Spleen (tissue), 11 donors: ENCODE results near the gene ADAMTS17. TPM values are rescaled to one million over a fixed set of nuclear protein-coding genes. Genes with fewer than 3 reads are reported as not detected.

Experiments
- DNase-seq: peaks from one replicate; pipeline ENCODE4 v3.0.0-alpha.2; 2020
- H3K27ac ChIP-seq, 8 donors: fragments of 200-600 bp; sonication (generic) in 7 of 8; 1 replicate in 4 of 8; 2 replicates in 4 of 8; pipeline versions ENCODE4 v1.5.0 to v1.8.0; 2016 to 2021; ENCODE audit warnings: inconsistent platforms in 4 of 8, mild to moderate bottlenecking in 4 of 8, moderate library complexity in 1 of 8
- H3K27me3 ChIP-seq, 7 donors: fragments of 200-600 bp; sonication (generic) in 6 of 7; replicated peaks in 1 of 7; 1 replicate in 4 of 7; 2 replicates in 3 of 7; pipeline versions ENCODE4 v1.5.0 to v1.8.0; 2016 to 2021; ENCODE audit warnings: inconsistent platforms in 3 of 7, mild to moderate bottlenecking in 1 of 7
- H3K36me3 ChIP-seq, 6 donors: fragments of 200-600 bp; sonication (generic) in 5 of 6; 1 replicate in 4 of 6; 2 replicates in 2 of 6; pipeline versions ENCODE4 v1.5.0 to v1.8.0; 2016 to 2021; ENCODE audit warnings: inconsistent platforms in 2 of 6
- H3K4me1 ChIP-seq, 6 donors: fragments of 200-600 bp; sonication (generic) in 5 of 6; 1 replicate in 3 of 6; 2 replicates in 3 of 6; pipeline versions ENCODE4 v1.5.0 to v1.8.0; 2016 to 2021; ENCODE audit warnings: inconsistent platforms in 3 of 6
- H3K4me3 ChIP-seq, 8 donors: fragments of 200-600 bp; sonication (generic) in 7 of 8; 1 replicate in 4 of 8; 2 replicates in 4 of 8; pipeline versions ENCODE4 v1.5.0 to v1.8.0; 2016 to 2021; ENCODE audit warnings: inconsistent platforms in 4 of 8, mild to moderate bottlenecking in 4 of 8, moderate library complexity in 2 of 8
- H3K9me3 ChIP-seq, 8 donors: fragments of 200-600 bp; sonication (generic) in 7 of 8; 1 replicate in 4 of 8; 2 replicates in 4 of 8; pipeline versions ENCODE4 v1.5.0 to v1.8.0; 2016 to 2021; ENCODE audit warnings: inconsistent platforms in 4 of 8
- POLR2A ChIP-seq, 3 donors: fragments of 450-650 bp; IDR thresholded peaks; one replicate each; pipeline ENCODE4 v1.5.1; 2017; ENCODE audit warnings: antibody characterized with exemption in 3 of 3, mild to moderate bottlenecking in 1 of 3
- POLR2AphosphoS5 ChIP-seq, 3 donors: sonication (generic); formaldehyde crosslinking; IDR thresholded peaks; one replicate each; pipeline ENCODE4 v1.5.1; 2017; ENCODE audit warnings: antibody characterized with exemption in 3 of 3
- WGBS, 5 donors: extraction: QIAGEN DNeasy Blood & Tissue Kit in 3 of 5; methylation state at CpG; one replicate each; pipeline versions ENCODE4 v1.1.5 to v1.1.7; 2013 to 2018; 5-methylcytosine and 5-hydroxymethylcytosine counted together
- intact Hi-C: fragments of 100-400 bp; cut with DNase I; formaldehyde crosslinking; loops from one replicate; pipeline ENCODE4 v1.15.0; 2023; ENCODE audit warnings: low total_unique reads
- polyA plus RNA-seq, 3 donors: library from polyadenylated mRNA; stranded (reverse); fragments of 200-250 nt; gene quantifications; one replicate each; pipeline ENCODE4 v1.2.1, GENCODE V29; 2013
- total RNA-seq, 7 donors: library from RNA; depleted of rRNA in 3 of 7; stranded (reverse); fragments of >200 nt in 3 of 7; fragmentation: NEBNext Ultra II Directional in 4 of 7; extraction: Animal tissue kit (Norgen Biotek cat#: 25700) in 4 of 7; gene quantifications; one replicate each; pipeline versions ENCODE4 v1.1.0 to v1.2.1, GENCODE V29; 2016 to 2021
- TF ChIP-seq, protein P1 (sequence below), 11 experiments: fragments of 200-600 bp in 7 of 11; fragments of 450-650 bp in 4 of 11; sonication (generic) in 4 of 11; IDR thresholded peaks in 8 of 11; conservative IDR thresholded peaks in 3 of 11; 1 replicate in 7 of 11; 2 replicates in 4 of 11; pipeline versions ENCODE4 v1.4.0 to v1.8.0; 2016 to 2021; ENCODE audit warnings: antibody characterized with exemption in 11 of 11, inconsistent platforms in 4 of 11, mild to moderate bottlenecking in 1 of 11
- donor health status: healthy with polysubstance abuse.
- donor health status: DM: no; HTN: no; CAD: no; lungs with moderate emphysema.
- donor health status: DM: no; HTN: no; CAD: no.
- donor health status: Bipolar disorder and iron deficiency.
- donor health status: healthy.
- donor health status: DM: no; HTN: no; CAD: no.
- donor health status: DM: yes; HTN: yes; CAD: no.

Gene ADAMTS17
- total and polyA plus RNA-seq, 10 donors = 0.21 to 13.2 (median 5.8) TPM

DNA sequence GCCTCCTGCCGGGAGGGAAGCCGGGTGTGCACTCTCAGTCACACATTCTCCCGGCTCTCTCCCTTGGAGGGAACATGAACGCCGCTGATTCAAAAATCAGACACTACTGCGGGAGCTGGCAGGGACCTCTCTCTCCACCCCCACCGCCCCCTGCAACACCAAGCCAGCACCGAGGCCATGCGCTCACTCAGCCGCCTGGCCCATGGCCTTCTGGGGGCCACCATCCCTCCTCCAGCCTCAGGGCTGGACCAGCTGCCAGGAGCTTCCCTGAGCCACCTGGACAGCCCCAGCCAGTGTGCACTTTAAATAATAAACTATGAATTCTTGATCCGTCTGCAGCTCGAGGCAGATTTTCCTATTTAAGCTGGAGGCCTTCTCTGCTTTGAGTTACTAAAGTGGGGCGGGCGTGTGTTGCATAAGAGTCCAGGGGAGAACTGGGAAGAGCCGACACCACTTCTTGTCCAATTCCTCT, 30.6 kb downstream of the ADAMTS17 start:
- Histone ChIP-seq H3K36me3 (no peaks in the 10 kb centered on the region), H3K4me1 (no peaks in the 10 kb centered on the region), H3K27ac (no peak overlapping the region), H3K4me3 (no peak overlapping the region), H3K9me3 (no peaks in the 10 kb centered on the region), H3K27me3 (peaks cover 0 to 16% (median 0%) of the 10 kb centered on the region in 7 donors)
- TF ChIP-seq, protein P1, sequence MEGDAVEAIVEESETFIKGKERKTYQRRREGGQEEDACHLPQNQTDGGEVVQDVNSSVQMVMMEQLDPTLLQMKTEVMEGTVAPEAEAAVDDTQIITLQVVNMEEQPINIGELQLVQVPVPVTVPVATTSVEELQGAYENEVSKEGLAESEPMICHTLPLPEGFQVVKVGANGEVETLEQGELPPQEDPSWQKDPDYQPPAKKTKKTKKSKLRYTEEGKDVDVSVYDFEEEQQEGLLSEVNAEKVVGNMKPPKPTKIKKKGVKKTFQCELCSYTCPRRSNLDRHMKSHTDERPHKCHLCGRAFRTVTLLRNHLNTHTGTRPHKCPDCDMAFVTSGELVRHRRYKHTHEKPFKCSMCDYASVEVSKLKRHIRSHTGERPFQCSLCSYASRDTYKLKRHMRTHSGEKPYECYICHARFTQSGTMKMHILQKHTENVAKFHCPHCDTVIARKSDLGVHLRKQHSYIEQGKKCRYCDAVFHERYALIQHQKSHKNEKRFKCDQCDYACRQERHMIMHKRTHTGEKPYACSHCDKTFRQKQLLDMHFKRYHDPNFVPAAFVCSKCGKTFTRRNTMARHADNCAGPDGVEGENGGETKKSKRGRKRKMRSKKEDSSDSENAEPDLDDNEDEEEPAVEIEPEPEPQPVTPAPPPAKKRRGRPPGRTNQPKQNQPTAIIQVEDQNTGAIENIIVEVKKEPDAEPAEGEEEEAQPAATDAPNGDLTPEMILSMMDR (IDR thresholded peaks at IDR 0.05 in 8 of 11, conservative IDR thresholded peaks at IDR 0.05 in 3 of 11) = no peak
- TF ChIP-seq POLR2AphosphoS5 (IDR thresholded peaks at IDR 0.05) (no peak), POLR2A (IDR thresholded peaks at IDR 0.05) (no peak)
- no peak for DNase-seq
- intact Hi-C loops = no loop called here
- 86 to 90% (median 88%) methylated on average over 15 of the region's 15 CpGs for WGBS, 5 donors

DNA sequence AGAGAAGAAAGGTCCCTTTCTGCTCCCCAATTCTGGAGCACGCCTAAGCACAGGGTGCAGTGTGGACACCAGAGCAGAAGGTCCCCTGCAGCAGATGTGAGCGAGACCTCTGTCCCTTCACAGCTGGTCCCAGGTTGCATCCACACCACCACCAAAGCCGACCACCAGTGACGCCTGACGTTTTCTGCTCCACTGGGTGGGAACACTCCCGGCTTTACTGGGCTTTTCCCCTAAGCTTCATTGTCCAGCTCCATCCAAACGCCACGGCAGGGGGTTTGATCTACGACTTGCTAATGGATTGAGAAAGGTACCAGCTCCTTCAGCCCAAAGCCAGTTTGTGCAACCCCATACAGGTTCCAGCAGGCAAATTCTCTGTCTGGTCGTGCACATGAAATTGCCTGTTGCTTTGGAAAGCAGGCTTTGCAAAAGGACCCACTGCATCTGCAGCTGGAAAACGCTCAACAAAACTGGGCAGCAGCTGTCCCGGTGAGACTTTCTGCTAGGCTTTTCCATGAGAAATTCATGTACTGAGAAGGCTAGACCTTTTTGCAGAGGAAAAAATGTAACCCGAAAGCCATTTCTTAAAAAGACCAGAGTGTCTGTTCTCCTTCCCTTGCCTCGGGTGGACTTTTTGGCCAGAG, 31.1 kb downstream of the ADAMTS17 start:
- no peaks in the 10 kb centered on the region for H3K36me3 ChIP-seq
- H3K27me3 ChIP-seq = peaks cover 0 to 16% (median 0%) of the 10 kb centered on the region in 7 donors
- no peak overlapping the region for H3K4me3 ChIP-seq
- H3K9me3 ChIP-seq = no peaks in the 10 kb centered on the region
- H3K27ac ChIP-seq = no peak overlapping the region
- TF ChIP-seq, protein P1 (IDR thresholded peaks at IDR 0.05 in 8 of 11, conservative IDR thresholded peaks at IDR 0.05 in 3 of 11) = no peak
- no peak for TF ChIP-seq POLR2AphosphoS5 (IDR thresholded peaks at IDR 0.05)
- TF ChIP-seq POLR2A (IDR thresholded peaks at IDR 0.05) = no peak
- WGBS, 5 donors = 68 to 74% (median 70%) methylated on average over 14 of the region's 14 CpGs
- intact Hi-C loops = no loop called here
- no peaks in the 10 kb centered on the region for H3K4me1 ChIP-seq
- DNase-seq = no peak

DNA sequence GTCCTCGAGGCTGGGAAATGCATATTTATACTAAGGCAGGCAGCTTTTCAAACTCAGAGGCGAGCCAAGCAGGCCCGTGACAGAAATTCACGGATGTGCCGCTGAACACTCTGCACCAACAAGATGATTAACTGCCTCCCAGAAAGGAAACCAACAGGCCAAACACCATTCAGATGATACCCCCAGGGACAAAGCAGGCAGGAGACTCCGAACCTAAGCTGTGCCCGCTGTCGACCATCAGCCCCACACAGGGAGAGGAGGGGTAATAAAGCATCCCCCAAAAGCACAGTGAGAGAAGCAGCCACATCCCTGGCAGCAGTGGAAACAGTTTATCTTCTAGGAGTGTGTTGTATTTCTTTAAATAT, 31.8 kb downstream of the ADAMTS17 start:
- Histone ChIP-seq H3K4me3 (no peak overlapping the region), H3K27ac (no peak overlapping the region), H3K4me1 (no peaks in the 10 kb centered on the region), H3K9me3 (no peaks in the 10 kb centered on the region), H3K27me3 (peaks cover 0 to 16% (median 0%) of the 10 kb centered on the region in 7 donors), H3K36me3 (no peaks in the 10 kb centered on the region)
- WGBS, 5 donors = 21 to 37% (median 33%) methylated on average over 7 to 8 of the region's 8 CpGs
- no peak for DNase-seq
- intact Hi-C loops = no loop called here
- TF ChIP-seq POLR2AphosphoS5 (IDR thresholded peaks at IDR 0.05) = no peak
- no peak for TF ChIP-seq POLR2A (IDR thresholded peaks at IDR 0.05)
- TF ChIP-seq, protein P1 (IDR thresholded peaks at IDR 0.05 in 8 of 11, conservative IDR thresholded peaks at IDR 0.05 in 3 of 11) = no peak

DNA sequence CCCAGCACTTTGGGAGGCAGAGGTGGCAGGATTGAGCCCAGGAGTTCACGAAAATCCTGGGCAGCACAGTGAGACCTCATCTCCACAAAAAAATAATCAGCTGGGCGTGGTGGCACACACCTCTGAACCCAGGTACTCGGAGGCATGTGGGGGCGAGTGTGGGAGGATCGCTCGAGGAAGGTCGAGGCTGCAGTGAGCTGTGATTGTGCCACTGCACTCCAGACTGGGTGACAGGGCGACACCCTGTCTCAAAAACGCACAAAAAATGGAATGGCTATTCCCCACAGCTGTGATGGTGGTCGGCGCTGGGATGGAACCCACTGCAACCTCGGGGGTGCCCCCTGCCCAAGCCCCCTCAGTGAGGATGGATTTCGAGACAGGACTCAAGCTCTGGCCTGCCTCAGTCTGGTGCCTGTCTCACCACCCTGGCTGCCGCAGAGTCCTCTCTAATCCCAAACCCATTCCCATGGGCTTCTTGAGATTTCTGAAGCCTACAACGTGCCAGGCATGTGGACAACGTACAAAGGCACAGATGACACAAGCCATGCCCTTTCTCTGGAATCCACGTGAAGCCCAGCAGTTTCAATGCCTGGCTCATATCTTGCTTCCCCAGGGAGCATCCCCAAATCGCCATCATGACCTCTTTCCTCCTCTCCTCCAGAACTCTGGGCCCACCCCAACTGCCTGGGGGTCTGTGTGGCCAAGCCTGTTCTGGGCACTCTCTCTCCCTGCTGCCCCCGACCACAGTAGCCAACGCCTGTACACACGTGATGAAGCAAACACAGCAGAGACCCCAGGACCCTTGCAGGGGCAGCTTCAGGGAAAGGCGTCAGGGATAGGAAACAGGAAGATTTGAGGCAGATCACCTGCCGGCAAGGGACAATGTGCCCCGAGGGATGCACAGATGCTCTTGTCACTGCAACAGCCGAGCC, 32.4 kb downstream of the ADAMTS17 start:
- Histone ChIP-seq H3K36me3 (no peaks in the 10 kb centered on the region), H3K27ac (no peak overlapping the region), H3K4me3 (no peak overlapping the region), H3K27me3 (peaks cover 0 to 16% (median 0%) of the 10 kb centered on the region in 7 donors), H3K4me1 (no peaks in the 10 kb centered on the region), H3K9me3 (no peaks in the 10 kb centered on the region)
- intact Hi-C loops = no loop called here
- DNase-seq = no peak
- TF ChIP-seq, protein P1 (IDR thresholded peaks at IDR 0.05 in 8 of 11, conservative IDR thresholded peaks at IDR 0.05 in 3 of 11) = no peak
- TF ChIP-seq POLR2AphosphoS5 (IDR thresholded peaks at IDR 0.05) (no peak), POLR2A (IDR thresholded peaks at IDR 0.05) (no peak)
- WGBS, 5 donors = 75 to 81% (median 77%) methylated on average over 25 of the region's 25 CpGs
